HG03097 (cell line): ENCODE measurements around the gene FCHO2.
"Not testable (repeated sequence)": the region's sequence is repeated elsewhere in the genome, so short reads cannot be mapped to it uniquely, and the experiment has no call there.

Experiments used
- ATAC-seq: cut with Tn5 transposase; IDR thresholded peaks from one replicate; pipeline ENCODE4 v1.9.1; 2021; ENCODE audit not compliant: unreplicated experiment, low FRiP score

The FCHO2 gene

DNA sequence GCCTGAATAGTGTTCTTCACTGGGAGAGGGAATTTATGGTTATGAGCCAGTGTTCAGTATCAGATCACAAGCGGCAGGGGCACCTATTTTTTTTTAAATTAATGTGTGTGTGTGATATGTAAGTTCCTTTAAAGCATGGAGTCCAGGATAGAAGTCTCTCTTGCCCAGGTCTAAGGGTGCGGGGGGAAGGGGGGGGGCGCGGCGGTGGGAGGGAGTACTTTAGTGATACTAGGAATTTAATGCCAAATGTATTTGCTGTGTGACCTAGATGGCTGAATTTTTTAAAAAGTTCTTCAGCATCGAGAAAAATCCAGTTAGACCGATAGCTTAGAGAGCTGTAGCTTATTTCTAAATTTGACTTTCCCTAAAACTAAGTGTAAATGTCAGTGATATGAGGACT lies 1.5 kb upstream of the FCHO2 start:
- ATAC-seq: no peak

DNA sequence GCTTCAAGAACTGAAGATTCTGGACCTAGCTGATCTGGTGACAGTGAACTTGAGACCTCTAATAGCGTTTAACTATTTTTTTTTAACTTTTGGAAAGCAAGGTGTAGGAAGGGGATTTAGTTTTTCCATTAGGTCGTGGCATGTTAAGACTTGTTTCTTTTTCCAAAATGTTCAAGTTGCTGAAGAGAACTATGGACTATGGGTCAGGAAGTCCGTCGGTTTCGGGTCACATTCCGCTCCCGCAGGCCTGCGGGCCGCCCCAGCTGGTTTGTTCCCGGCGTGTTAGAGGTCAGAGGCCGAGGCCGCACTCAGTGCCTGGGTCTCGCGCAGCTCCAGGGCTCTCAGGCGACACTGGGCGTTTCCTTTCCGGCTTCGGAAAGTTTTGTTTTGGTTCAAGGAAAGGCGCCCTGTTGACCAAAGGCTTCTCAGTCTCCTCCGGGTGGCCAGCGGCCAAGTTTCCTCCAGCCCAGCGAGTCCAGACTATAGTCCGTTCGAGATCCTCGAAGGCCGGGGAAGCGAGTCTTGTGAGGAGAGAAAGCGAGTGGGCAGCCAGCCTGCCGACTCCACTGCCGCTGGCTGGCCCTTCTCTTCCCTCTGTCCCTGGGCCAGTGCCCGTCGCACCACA lies 586 bp upstream of the FCHO2 start:
- peak; percentile 32 for ATAC-seq

DNA sequence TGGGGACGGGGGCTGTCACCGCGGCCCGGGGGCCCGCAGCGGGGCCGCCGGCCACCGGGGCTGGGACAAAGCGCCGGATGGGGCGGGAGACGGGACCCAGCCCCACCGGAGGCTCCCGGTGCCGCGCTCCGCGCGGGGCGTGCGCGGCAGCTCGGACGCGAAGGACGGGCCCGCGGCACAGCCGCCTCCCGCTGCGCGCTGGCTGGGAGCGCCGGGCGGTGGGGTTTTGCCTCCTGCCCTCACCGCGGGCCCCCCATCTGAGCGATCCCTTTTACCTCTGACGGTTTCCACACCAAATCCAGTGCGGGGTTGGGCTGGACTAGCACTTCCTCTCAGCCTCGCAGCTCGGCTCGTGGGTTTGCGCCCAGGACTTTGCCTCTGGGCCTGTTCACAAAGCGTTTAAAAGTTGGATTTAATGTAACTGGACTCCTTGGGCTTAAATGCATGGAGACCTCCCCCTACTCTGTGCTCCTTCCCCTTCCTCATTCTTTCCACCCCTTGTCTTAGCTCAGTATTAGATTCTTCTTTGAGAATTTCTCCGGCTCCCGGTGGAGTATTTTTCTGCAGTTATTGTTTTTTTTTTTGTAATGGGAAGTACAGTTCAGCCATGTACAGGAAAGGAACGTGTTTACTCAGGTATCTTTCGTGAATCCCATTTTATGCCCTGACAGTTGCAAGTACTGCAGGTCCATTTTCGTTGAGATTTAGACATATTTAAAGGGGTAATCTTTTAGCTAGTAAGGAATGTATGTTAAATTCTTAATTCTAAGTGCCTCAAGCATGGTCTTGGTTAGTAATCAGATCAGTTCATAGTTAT lies 691 bp downstream of the FCHO2 start:
- ATAC-seq: peak; percentile 34

DNA sequence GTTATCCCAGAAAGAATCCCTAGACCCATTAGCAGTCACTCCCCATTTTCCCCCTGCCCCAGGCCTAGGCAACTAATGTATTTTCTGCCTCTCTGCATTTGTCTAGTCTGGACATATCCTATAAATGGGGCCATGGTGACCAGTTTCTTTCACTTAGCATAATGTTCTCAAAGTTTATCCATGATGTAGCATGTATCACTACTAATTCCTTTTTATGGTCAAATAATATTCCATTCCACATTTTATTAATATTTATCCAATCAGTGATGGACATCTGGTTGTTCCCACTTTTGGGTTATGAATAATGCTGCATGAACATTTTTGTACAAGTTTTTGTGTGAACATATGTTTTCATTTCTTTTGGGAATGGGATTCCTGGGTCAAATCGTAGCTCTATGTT lies 1.5 kb downstream of the FCHO2 start:
- ATAC-seq: no peak

- no peak for ATAC-seq
Measured at GRCh38 chr5:72959257-72959656, 3.4 kb downstream of the FCHO2 start.

GRCh38 chr5:72974481-72974880 lies 18.6 kb downstream of the FCHO2 start:
- not testable (repeated sequence) for ATAC-seq

- not testable (repeated sequence) for ATAC-seq
Measured at GRCh38 chr5:72976810-72977209, 21.0 kb downstream of the FCHO2 start.

- ATAC-seq: no peak
Measured at GRCh38 chr5:72985719-72986118, 29.9 kb downstream of the FCHO2 start.

DNA sequence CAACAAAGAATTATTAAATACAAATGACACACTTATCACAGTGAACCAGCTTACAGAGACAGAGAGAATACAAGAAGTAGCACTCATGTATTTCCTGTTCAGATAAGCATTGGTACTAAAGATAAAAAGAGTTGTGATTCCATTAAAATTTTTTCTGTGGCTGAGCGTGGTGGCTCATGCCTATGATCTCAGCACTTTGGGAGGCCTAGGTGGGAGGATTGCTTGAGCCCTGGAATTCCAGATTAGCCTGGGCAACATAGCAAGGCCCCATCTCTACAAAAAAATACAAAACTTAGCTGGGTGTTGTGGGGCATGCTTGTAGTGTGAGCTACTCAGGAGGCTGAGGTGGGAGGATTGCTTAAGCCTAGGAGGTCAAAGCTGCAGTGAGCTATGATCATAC lies 32.9 kb downstream of the FCHO2 start:
- no peak for ATAC-seq

- ATAC-seq: no peak
Measured at GRCh38 chr5:72991394-72991793, 35.6 kb downstream of the FCHO2 start.

DNA sequence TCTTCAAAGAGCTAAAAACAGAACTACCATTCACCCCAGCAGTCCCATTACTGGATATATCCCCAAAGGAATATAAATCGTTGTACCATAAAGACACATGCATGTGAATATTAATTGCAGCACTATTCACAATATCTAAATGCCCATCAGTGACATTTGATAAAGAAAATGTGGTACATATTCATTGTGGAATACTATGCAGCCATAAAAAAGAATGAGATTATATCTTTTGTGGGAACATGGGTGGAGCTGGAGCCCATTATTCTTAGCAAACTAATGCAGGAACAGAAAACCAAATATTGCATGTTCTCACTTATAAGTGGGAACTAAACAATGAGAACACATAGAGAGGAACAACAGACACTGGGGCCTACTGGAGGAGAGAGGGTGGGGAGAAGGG lies 38.7 kb downstream of the FCHO2 start:
- no peak for ATAC-seq

DNA sequence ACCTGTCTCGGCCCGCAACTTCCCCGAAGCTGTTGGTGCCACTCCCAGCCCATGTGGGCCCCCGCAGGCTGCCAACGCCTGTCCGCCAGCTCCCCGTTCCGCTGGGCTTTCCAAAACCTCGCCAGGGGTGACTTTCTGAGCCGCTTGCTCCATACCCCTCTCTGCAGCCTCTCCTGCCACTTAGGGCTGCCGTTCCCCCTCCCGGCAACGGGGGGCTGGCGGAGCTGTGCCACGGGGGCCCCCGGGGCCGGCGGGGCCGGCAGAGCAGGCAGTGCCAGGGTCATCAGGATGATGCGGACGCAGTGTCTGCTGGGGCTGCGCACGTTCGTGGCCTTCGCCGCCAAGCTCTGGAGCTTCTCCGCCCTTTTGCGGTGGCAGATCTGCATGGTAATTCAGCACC lies 40.8 kb downstream of the FCHO2 start:
- no peak for ATAC-seq

GRCh38 chr5:72999916-73000315 lies 44.1 kb downstream of the FCHO2 start:
- no peak for ATAC-seq

DNA sequence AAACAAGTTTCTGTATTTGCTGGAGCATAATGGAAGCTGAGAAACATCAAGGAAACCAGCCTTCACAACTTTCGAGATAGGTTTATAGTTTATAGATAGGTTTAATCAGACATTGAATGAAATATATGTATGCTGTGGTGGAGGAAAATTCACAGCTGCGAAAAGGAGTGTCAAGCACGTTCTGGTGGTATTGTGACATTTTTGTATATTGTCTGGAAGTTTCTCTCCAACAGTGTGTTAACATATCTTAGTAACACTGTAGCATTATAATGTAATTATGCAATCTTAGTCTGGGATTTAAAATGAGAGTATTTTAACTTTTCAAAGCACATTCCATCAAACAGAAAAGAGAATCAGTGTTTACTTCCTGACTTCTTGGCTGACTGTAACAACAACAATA lies 50.0 kb downstream of the FCHO2 start:
- ATAC-seq: no peak

DNA sequence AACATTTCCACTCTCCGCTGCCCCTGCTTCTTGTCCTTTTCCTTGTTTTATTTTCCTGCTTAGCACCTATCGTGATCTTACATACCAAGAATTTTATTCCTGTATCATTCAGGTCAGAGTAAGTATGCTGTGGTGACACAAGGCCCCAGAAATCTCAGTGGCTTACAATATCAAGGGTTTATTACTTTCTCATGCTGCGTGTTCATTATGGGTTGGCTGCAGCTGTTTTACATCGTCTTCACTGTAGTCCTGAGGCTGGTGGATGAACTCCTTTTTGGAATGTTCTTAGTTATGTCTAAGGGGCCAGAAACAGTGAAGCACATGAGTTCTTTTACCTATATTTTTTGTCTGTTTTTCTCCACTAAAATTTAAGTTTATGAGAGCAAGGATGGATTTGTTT lies 51.2 kb downstream of the FCHO2 start:
- ATAC-seq: no peak

DNA sequence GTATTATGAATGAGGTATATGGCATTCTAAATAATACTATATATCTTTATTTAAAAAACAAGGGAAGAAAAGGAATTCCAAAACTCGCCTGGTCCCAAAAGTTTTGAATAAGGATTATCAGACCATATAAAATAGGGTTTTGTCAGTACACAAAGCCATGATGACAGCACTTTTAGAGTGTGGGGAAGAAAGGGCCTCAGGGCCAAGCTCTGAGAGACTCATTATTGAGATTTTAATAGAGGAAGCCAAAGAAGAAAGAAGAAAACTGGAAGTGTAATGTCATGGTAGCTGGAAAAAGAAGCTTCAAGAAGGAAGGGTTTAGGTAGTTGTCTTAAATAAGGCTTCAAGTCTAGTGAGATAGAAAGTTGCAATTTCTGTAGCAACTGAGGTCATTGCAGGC lies 53.0 kb downstream of the FCHO2 start:
- no peak for ATAC-seq

DNA sequence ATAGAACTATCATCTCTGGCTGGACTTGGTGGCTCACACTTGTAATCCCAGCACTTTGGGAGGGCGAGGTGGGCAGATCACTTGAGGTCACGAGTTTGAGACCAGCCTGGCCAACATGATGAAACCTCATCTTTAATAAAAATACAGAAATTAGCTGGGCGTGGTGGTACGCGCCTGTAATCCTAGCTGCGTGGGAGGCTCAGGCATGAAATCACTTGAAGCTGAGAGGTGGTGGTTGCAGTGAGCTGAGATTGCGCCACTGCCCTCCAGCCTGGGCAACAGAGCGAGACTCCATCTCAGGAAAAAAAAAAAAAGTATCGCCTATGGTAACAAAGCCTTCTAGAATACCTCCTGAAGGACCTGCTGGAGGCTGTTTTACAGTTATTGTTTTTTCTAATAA lies 55.8 kb downstream of the FCHO2 start:
- ATAC-seq: not testable (repeated sequence)

DNA sequence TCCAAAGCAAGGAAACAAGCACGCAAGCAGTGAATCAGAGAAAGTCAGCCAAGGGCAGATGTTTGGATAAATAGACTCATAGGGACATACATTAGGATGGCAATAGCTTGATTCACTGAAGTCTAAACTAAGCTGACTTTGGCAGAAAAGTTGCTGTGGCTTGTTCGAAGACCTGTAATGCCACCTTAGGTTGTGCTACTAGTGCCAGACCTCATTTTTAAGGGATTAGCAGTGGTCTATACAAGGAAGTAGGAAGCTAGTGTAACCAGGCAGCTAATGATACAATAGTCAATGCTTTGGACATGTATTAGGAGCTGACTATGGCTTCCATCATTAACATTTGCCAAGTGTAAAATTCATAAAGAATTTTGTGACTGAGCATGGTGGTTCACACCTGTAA lies 63.1 kb downstream of the FCHO2 start:
- no peak for ATAC-seq

- no peak for ATAC-seq
Measured at GRCh38 chr5:73019766-73020165, 63.9 kb downstream of the FCHO2 start.

GRCh38 chr5:73022471-73023169 lies 66.8 kb downstream of the FCHO2 start:
- no peak for ATAC-seq

DNA sequence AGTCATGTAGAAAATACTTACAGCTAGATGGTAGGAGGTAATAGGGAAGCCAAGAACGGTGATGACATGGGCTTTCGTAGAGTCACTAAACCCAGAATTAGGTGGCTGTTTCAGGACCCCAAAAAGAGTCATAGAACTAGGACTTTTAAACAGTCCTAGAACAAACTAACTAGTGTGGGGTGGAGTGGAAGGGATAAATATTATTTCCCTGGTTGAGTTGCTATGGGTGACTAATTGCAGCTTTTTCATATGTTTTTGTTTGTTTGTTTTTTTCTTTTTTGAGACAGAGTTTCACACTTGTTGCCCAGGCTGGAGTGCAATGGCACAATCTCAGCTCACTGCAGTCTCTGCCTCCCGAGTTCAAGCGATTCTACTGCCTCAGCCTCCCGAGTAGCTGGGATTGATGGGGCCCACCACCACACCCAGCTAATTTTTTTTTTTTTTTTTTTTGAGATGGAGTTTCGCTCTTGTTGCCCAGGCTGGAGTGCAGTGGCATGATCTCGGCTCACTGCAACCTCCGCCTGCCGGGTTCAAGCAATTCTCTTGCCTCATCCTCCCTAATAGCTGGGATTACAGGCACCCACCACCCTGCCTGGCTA lies 69.2 kb downstream of the FCHO2 start:
- not testable (repeated sequence) for ATAC-seq
